SH-SY5Y (cell line): ENCODE results near the gene CTSE.

Experiments used
- GATA2 ChIP-seq: IDR thresholded peaks from 2 replicates; pipeline ENCODE4 v1.6.1; 2011; ENCODE audit warnings: mild to moderate bottlenecking, low read depth, low read length
- GATA3 ChIP-seq: IDR thresholded peaks from 2 replicates; pipeline ENCODE4 v1.6.1; 2011; ENCODE audit warnings: low read depth, mild to moderate bottlenecking, low read length, moderate library complexity

DNA sequence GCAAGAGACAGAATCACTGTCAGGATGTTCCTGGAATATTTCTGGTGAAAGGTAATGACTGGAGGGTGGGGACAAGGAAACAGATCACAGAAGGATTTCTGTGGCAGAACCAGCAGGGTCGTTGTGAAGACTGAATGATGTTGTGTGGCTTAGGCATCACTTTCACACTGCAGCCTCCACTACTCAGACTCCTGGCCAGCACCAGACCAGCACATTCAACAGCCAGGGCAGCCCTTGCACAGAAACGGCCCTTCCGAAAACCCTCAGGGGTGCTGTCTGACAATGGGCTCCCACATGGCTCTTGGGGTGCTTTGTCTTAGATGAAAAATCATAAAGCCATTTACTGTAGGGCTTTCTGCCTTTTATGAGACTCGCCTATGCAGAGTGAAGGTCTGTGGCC is 16.7 kb downstream of the CTSE start:
- TF ChIP-seq GATA2 (no peak), GATA3 (no peak)
